Endothelial cell of umbilical vein (primary cell): ENCODE measurements around the gene BCAS4. TPM values are rescaled to one million over a fixed set of nuclear protein-coding genes. Genes with fewer than 3 reads are reported as not detected.

Experiments used
- BruUV-seq: library from RNA; stranded (reverse); fragments of 400-500 nt; replicated peaks from 2 replicates; lab custom pipeline; 2021; lab: Mats Ljungman, UMichigan
- CTCF ChIA-PET: fragments of 300-600, 350-600 bp; sonication (Branson Sonifier 250); formaldehyde crosslinking; loops from one replicate; lab custom pipeline; 2021; ENCODE audit warnings: antibody characterized with exemption, inconsistent platforms; lab: Charles Lee
- POLR2A ChIA-PET: fragments of 300-600, 350-600 bp; sonication (Branson Sonifier 250); formaldehyde crosslinking; loops from one replicate; lab custom pipeline; 2021; ENCODE audit warnings: antibody characterized with exemption, inconsistent platforms; lab: Charles Lee
- DNase-seq: peaks from one replicate; pipeline ENCODE4 v3.0.0-alpha.2; 2011; ENCODE audit warnings: low read depth, low spot score
- FAIRE-seq: peaks from 2 replicates; lab custom pipeline; 2011; peaks lifted over from hg19 to GRCh38; lab: Jason Lieb, UNC
- H2AFZ ChIP-seq: 2 replicates; pipeline ENCODE4 v1.6.0; 2012; ENCODE audit warnings: low read depth, low read length, control low read depth, inconsistent platforms
- H3K27ac ChIP-seq: 2 replicates; pipeline ENCODE4 v1.5.1; 2011; ENCODE audit warnings: low read depth, mild to moderate bottlenecking, control low read depth, low read length, moderate library complexity; ENCODE audit not compliant: insufficient read depth
- H3K27me3 ChIP-seq, 2 experiments: 2 replicates each; pipeline versions ENCODE4 v1.6.0 to v1.6.1; 2011; ENCODE audit warnings: low read length in 2 of 2, mixed read lengths in 1 of 2; ENCODE audit not compliant: control insufficient read depth in 2 of 2, insufficient read depth in 2 of 2
- H3K36me3 ChIP-seq, 2 experiments: 2 replicates in 1 of 2; 3 replicates in 1 of 2; pipeline ENCODE4 v1.5.1; 2011; ENCODE audit warnings: low read length in 2 of 2, mild to moderate bottlenecking in 1 of 2, moderate library complexity in 1 of 2; ENCODE audit not compliant: control insufficient read depth in 2 of 2, insufficient read depth in 2 of 2; ENCODE audit errors: extremely low read depth in 1 of 2
- H3K4me1 ChIP-seq: 3 replicates; pipeline ENCODE4 v1.5.1; 2011; ENCODE audit warnings: mild to moderate bottlenecking, low read length; ENCODE audit not compliant: control insufficient read depth, insufficient read depth; ENCODE audit errors: extremely low read depth
- H3K4me2 ChIP-seq: 2 replicates; pipeline ENCODE4 v1.6.1; 2011; ENCODE audit warnings: low read length, control low read depth, mixed read lengths; ENCODE audit not compliant: insufficient read depth
- H3K4me3 ChIP-seq, 3 experiments: fragments of 200-600 bp in 1 of 3; sonication (generic), shearing (Covaris generic) in 1 of 3; replicated peaks in 1 of 3; 2 replicates each; pipeline ENCODE4 v1.5.1; 2011 to 2016; ENCODE audit warnings: control low read depth in 3 of 3, low read length in 3 of 3, mild to moderate bottlenecking in 2 of 3, inconsistent platforms in 1 of 3, low read depth in 1 of 3, moderate library complexity in 1 of 3; ENCODE audit not compliant: insufficient read depth in 1 of 3
- H3K79me2 ChIP-seq: 2 replicates; pipeline ENCODE4 v1.6.0; 2012; ENCODE audit warnings: low read length, inconsistent platforms; ENCODE audit not compliant: control insufficient read depth, insufficient read depth
- H3K9ac ChIP-seq: replicated peaks from 2 replicates; pipeline ENCODE3; 2011; ENCODE audit warnings: low read length, control low read depth; ENCODE audit not compliant: insufficient read depth; ENCODE audit errors: extremely low read depth
- H3K9me1 ChIP-seq: replicated peaks from 3 replicates; pipeline ENCODE4 v1.6.0; 2011; ENCODE audit warnings: mild to moderate bottlenecking, low read length; ENCODE audit not compliant: control insufficient read depth, insufficient read depth; ENCODE audit errors: extremely low read depth
- H3K9me3 ChIP-seq: replicated peaks from 2 replicates; pipeline ENCODE4 v1.5.1; 2012; ENCODE audit warnings: low read length, inconsistent platforms; ENCODE audit not compliant: control insufficient read depth, insufficient read depth
- H4K20me1 ChIP-seq: replicated peaks from 2 replicates; pipeline ENCODE3; 2011; ENCODE audit warnings: mild to moderate bottlenecking, low read length; ENCODE audit not compliant: control insufficient read depth, insufficient read depth; ENCODE audit errors: extremely low read depth
- CTCF ChIP-seq, 2 donors: IDR thresholded peaks; 1 replicate in 1 of 2; 2 replicates in 1 of 2; pipeline ENCODE4 v1.5.1; 2011; ENCODE audit warnings: low read length in 2 of 2, mild to moderate bottlenecking in 2 of 2, moderate library complexity in 2 of 2, control low read depth in 1 of 2, inconsistent platforms in 1 of 2, low read depth in 1 of 2; ENCODE audit not compliant: insufficient read depth in 1 of 2; ENCODE audit errors: extremely low read depth in 1 of 2
- EZH2 ChIP-seq: IDR thresholded peaks from 2 replicates; pipeline ENCODE4 v1.6.1; 2012; ENCODE audit warnings: borderline replicate concordance, low read depth, mild to moderate bottlenecking, moderate library complexity, low read length, inconsistent platforms; ENCODE audit not compliant: severe bottlenecking
- FOS ChIP-seq: IDR thresholded peaks from 2 replicates; pipeline ENCODE4 v1.6.1; 2011; ENCODE audit warnings: mild to moderate bottlenecking, low read length, moderate library complexity, borderline replicate concordance; ENCODE audit not compliant: insufficient read depth
- GATA2 ChIP-seq: IDR thresholded peaks from 2 replicates; pipeline ENCODE4 v1.7.0; 2011; ENCODE audit warnings: low read depth, mild to moderate bottlenecking, moderate library complexity, mixed read lengths, low read length; ENCODE audit not compliant: insufficient read length, insufficient read depth
- JUN ChIP-seq: IDR thresholded peaks from 2 replicates; pipeline ENCODE4 v1.6.1; 2011; ENCODE audit warnings: borderline replicate concordance, low read depth; ENCODE audit not compliant: insufficient read length, insufficient read depth
- MAX ChIP-seq: IDR thresholded peaks from 2 replicates; pipeline ENCODE4 v1.6.1; 2011; ENCODE audit not compliant: insufficient read depth, insufficient read length
- MYC ChIP-seq: IDR thresholded peaks from one replicate; pipeline ENCODE4 v1.6.1; 2011; ENCODE audit warnings: mild to moderate bottlenecking, low read depth, low read length
- POLR2A ChIP-seq: IDR thresholded peaks from 2 replicates; pipeline ENCODE4 v1.6.1; 2012; ENCODE audit warnings: low read depth, mild to moderate bottlenecking, control low read depth, low read length
- POLR2AphosphoS5 ChIP-seq: IDR thresholded peaks from 2 replicates; pipeline ENCODE4 v1.6.1; 2012; ENCODE audit warnings: low read depth, mild to moderate bottlenecking, control low read depth, low read length, moderate library complexity; ENCODE audit not compliant: insufficient read depth
- dilution Hi-C: fragments of 300-500 bp; cut with MboI; formaldehyde crosslinking; loops from one replicate; pipeline ENCODE4 v1.15.0; 2019; ENCODE audit warnings: low sequenced_read_pairs; ENCODE audit not compliant: extremely low pct_ligation_motif_present
- intact Hi-C: fragments of 100-400 bp; cut with micrococcal nuclease; formaldehyde crosslinking; loops from one replicate; pipeline ENCODE4 v1.10.0; 2022
- polyA plus RNA-seq, 4 experiments: library from polyadenylated mRNA; depleted of rRNA in 3 of 4; stranded (reverse) in 3 of 4; unstranded in 1 of 4; fragments of >200 nt; gene quantifications; 2 replicates each; pipeline versions ENCODE4 v1.2.1 to v1.2.3, GENCODE V29; 2011 to 2012; ENCODE audit warnings: missing spikeins in 1 of 4
- total RNA-seq: library from RNA; stranded (reverse); gene quantifications from 2 replicates; pipeline ENCODE4 v1.2.3, GENCODE V29; 2021

Gene BCAS4
- total and polyA plus RNA-seq, 2 donors (not counting 3 experiments of a cell fraction or from before 2014, with no cell fraction given) = 1.0 to 1.5 TPM

- FAIRE-seq = no peak
- CTCF ChIA-PET = interaction anchor here (1.1 to 1.3 kb wide), 3 partner anchors 10 to 11 kb away, joined by 3 to 8 read pairs (median 5); partner anchors contain the start of gene BCAS4
- dilution Hi-C loops = no loop called here
These were observed 9.8 kb downstream of the BCAS4 start for GRCh38 chr20:50804437-50805348.

More at GRCh38 chr20:50804437-50805348, 9.8 kb downstream of the BCAS4 start:
- H3K27me3 ChIP-seq = peaks cover 0 to 7% of the 10 kb centered on the region in 2 experiments
- H3K79me2 ChIP-seq = no peaks in the 10 kb centered on the region
- H3K9me3 ChIP-seq = no peaks in the 10 kb centered on the region
- no peaks in the 10 kb centered on the region for H4K20me1 ChIP-seq
- H2AFZ ChIP-seq = no peak overlapping the region
- no TSS peak for BruUV-seq
- H3K9ac ChIP-seq = no peak overlapping the region
- no peak overlapping the region for H3K4me3 ChIP-seq
- no peaks in the 10 kb centered on the region for H3K4me1 ChIP-seq
- DNase-seq = no peak
- no peaks in the 10 kb centered on the region for H3K36me3 ChIP-seq
- H3K27ac ChIP-seq = no peak overlapping the region
- H3K9me1 ChIP-seq = no peaks in the 10 kb centered on the region
- TF ChIP-seq MAX (no peak), FOS (no peak), MYC (no peak), POLR2AphosphoS5 (no peak), EZH2 (no peak), GATA2 (no peak), JUN (no peak), POLR2A (no peak), CTCF (IDR thresholded peaks at IDR 0.05; ENCODE audit: extremely low read depth in 1 of 2, insufficient read depth in 1 of 2, low read depth in 1 of 2, low read length in 2 of 2) (no peak)
- POLR2A ChIA-PET = no interaction called here
- intact Hi-C loops = no loop called here
- no peak overlapping the region for H3K4me2 ChIP-seq
